Activated CD8-positive, alpha-beta memory T cell treated with anti-CD3 and anti-CD28 coated beads, Interleukin-2, amount 50 U/mL, for 1 hour (primary cell): ENCODE data around the gene RASSF3.

Source experiments
- DNase-seq: peaks from one replicate; pipeline ENCODE4 v3.0.0-alpha.2; 2020; ENCODE audit errors: extremely low read depth

The RASSF3 gene

GRCh38 chr12:64723630-64724029 lies 113.3 kb downstream of the RASSF3 start:
- DNase-seq = no peak

- DNase-seq = no peak
Measured at GRCh38 chr12:64724201-64724745, 114.0 kb downstream of the RASSF3 start.

GRCh38 chr12:64729909-64730587 lies 119.8 kb downstream of the RASSF3 start:
- DNase-seq = no peak

- no peak for DNase-seq
Measured at GRCh38 chr12:64730588-64730969, 120.3 kb downstream of the RASSF3 start.

GRCh38 chr12:64731683-64732082 lies 121.4 kb downstream of the RASSF3 start:
- no peak for DNase-seq

GRCh38 chr12:64733857-64734256 lies 123.6 kb downstream of the RASSF3 start:
- no peak for DNase-seq

GRCh38 chr12:64735442-64735841 lies 125.1 kb downstream of the RASSF3 start:
- no peak for DNase-seq

- no peak for DNase-seq
Measured at GRCh38 chr12:64736771-64737170, 126.5 kb downstream of the RASSF3 start.

GRCh38 chr12:64737539-64737938 lies 127.2 kb downstream of the RASSF3 start:
- DNase-seq = no peak

- no peak for DNase-seq
Measured at GRCh38 chr12:64739778-64740177, 129.5 kb downstream of the RASSF3 start.

- no peak for DNase-seq
Measured at GRCh38 chr12:64740646-64741045, 130.4 kb downstream of the RASSF3 start.

GRCh38 chr12:64742416-64742815 lies 132.1 kb downstream of the RASSF3 start:
- DNase-seq = no peak

- no peak for DNase-seq
Measured at GRCh38 chr12:64743206-64743605, 132.9 kb downstream of the RASSF3 start.

- no peak for DNase-seq
Measured at GRCh38 chr12:64744422-64745258, 134.3 kb downstream of the RASSF3 start.

- DNase-seq = no peak
Measured at GRCh38 chr12:64745259-64745807, 135.0 kb downstream of the RASSF3 start.

- no peak for DNase-seq
Measured at GRCh38 chr12:64745980-64746379, 135.7 kb downstream of the RASSF3 start.

- no peak for DNase-seq
Measured at GRCh38 chr12:64746663-64747062, 136.4 kb downstream of the RASSF3 start.
